HK-2 (cell line): ENCODE measurements around the gene IL4R.
"Not testable (repeated sequence)": the region's sequence is repeated elsewhere in the genome, so short reads cannot be mapped to it uniquely, and the experiment has no call there.

Source experiments
- DNase-seq: peaks from one replicate; pipeline ENCODE4 v3.0.0-alpha.2; 2018; ENCODE audit not compliant: unreplicated experiment

Gene IL4R

DNA sequence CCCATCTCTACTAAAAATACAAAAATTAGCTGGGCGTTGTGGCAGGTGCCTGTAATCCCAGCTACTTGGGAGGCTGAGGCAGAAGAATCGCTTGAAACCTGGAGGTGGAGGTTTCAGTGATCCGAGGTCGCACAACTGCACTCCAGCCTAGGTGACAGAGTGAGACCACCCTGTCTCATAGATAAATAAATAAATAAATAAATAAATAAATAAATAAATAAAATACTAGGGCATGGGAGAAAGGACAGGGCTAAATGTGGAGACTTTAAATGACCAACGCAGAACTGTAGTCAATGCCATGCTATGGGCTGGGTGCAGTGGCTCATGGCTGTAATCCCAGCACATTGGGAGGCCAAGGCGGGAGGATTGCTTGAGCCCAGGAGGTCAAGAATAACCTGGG lies 25.5 kb upstream of the IL4R start:
- DNase-seq = not testable (repeated sequence)

DNA sequence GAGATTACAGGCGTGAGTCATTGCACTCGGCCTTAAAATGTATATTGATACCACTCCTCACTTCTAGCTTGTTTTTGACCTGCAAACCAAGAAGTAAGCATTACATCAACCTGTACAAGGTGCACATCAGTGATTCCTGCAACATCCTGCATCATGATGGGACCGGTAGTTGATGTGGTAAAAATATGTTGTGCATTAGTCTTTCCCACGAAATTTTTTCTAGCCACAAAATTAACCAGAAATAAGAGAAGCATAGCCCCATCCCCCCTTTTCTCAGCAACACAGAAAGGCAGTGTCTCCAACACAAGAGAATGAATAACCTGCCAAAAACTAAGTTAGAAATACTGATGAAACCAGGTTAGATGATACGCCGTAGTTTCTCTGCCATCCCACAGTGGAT lies 24.1 kb upstream of the IL4R start:
- no peak for DNase-seq

DNA sequence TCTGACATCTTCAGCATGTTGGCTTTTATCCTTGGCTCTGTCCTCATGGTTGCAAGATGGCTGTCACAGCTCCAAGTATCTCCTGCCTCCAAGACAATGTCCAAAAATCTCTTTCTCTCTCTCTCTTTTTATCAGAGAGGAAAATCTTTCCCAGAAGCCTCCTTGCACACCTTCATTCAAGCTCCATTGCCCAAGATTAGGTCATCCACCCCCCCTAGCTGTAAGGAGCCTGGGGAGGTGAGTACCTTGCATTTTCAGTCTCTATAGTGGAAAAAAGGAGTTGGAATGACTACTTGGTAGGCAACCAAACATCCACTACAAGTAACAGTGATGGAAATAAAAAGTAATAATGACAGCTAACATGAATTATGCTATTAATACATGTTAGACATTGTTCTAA lies 23.2 kb upstream of the IL4R start:
- no peak for DNase-seq

DNA sequence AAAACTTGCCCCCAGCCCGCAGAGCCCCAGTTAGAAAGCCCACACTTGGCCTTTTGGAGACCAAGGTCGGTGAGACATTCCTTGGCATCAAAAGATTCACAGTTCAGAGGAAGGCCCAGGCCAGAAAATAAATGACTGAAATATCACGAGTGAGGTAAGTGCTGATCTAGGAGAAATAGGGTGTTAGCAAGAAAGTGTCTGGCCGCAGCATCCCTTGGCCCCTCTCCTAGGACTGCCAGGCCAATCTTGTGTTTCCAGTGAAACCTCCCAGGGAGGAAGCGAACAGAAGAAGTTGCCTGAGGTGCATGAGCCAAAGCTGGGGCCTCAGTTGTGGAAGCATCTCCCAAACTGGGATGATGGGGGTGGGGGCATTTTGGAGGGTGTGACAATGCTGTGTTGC lies 22.7 kb upstream of the IL4R start:
- DNase-seq = no peak

DNA sequence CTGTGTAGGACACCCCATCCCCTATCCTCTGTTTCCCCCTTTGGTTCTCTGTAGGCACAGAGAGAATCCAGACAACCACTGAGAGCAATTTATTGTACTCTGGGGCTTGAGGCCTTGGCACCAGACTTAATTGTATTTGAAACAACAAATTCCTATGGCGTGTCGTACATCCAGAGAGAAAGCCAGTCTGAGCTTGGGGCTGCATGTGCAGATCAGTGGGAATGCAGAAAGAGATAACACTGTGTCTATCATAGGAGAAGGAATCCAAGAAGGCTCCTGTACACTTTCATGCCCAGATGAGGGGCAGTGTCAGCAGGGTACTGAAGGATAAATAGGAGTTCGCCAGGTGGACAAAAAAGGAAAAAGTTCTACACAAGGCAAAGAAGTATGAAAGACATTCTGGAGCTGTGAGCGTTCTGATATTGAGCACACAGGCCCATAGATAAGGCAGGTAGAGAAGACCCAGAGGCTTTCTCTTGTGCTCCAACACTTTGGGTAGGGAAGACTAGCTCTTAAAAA lies 22.0 kb upstream of the IL4R start:
- DNase-seq = no peak

DNA sequence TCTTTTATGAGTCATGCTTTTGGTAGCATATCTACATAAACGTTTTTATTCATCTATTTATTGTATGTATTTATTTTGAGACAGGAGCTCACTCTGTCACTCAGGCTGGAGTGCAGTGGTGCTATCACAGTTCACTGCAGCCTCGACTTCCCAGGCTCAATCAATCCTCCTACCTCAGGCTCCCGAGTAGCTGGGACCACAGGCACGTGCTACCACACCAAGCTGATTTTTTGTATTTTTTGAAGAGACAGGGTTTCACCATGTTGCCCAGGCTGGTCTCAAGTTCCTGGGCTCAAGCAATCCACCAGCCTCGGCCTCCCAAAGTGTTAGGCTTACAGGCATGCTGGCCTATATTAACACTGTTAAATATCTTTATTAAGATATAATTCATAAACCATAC lies 20.4 kb upstream of the IL4R start:
- no peak for DNase-seq

DNA sequence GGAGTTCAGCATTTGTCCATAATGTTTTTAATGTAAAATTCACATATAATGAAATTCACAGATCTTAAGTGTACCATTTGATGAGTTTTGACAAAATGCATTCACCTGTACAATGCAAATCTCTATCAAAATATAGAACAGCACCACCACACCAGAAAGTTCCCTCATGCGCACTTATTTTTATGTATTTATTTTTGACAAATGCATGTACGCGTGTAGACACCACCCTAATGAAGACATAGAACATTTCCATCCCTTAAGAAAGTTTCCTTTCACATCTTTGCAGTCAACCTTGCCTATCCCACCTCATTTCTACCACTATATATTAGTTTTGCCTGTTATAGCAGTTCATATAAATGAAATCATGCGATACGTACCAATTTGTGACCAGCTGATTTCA lies 15.6 kb upstream of the IL4R start:
- no peak for DNase-seq

DNA sequence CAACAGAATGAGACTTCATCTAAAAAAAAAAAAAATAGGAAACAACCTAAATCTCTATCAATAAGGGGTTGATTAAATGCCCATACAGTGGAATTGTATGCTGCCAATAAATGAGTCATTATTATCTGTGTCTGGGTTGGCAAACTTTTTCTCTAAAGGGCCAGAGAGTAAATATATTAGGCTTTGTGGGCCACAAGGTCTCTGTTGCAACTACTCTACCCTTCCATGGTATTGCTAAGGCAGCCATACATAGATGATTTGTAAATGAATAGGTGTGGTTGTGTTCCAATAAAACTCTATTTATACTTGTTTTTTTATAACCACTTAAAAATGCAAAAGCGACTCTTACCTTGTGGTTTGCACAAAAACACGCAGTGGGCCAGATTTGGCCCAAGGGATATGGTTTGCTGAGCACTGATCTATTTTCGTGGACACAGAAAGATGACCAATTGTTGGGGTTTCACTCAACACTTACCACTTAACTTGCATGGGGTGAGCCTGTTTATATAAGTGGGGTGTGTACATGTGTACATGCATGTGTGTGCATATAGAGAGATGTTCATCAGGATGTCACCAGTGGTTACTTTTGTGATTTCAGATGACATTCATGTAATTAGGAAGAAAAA lies 12.4 kb upstream of the IL4R start:
- DNase-seq = no peak

DNA sequence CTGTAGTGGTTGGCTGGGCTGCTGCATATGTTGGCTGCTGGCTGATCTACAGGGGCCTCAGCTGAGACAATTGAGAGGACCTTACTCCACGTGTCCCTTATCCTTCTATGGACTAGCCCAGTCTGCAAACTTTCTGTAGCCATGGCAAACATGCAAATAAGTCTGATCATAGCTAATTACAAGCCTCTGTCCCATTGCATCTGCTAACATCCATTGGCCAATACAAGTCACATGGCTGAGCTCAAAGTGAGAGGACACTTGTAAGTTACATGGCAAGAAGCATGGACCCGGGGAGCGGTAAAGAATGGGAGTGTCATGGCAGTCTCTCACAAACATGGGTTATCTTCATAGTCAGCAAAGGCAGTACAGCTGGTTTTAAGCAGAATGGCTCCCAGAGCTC lies 11.6 kb upstream of the IL4R start:
- no peak for DNase-seq

DNA sequence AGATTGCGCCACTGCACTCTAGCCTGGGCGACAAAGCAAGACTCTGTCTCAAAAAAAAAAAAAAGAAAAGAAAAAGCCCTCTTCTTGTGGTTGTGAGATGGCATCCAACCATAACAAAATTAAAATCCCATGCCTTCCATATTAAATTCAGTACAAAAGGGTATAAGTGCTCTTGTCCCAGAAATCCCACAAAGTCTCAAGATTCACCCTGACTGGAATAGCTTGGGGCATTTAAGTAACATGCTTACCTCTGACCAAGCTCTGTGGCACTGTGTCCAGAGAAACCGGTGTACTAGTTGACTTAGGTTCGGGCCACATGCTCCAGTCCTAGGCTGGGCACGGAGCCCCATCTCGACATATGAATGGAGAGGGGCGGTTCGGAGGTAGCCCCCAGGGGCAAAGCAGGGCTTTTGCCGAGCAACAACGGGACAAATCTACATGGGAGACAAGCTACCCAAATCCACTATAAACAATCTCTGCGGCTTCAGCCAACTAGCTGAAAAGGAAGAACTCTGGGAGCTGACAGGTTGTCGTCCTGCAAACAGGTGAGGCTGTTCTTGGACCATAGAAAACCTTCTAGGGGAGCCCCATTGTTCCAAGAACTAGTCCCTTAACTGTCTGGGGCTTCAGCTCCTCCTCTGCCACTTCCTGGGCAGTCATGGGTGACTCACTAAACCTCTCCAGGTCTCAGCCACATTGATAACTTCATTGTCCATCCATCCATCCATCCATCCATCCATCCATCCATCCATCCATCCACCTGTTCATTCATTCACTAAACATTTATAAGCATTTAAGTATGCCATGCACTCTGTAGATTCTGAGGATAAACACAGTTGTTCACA lies 10.3 kb upstream of the IL4R start:
- no peak for DNase-seq

DNA sequence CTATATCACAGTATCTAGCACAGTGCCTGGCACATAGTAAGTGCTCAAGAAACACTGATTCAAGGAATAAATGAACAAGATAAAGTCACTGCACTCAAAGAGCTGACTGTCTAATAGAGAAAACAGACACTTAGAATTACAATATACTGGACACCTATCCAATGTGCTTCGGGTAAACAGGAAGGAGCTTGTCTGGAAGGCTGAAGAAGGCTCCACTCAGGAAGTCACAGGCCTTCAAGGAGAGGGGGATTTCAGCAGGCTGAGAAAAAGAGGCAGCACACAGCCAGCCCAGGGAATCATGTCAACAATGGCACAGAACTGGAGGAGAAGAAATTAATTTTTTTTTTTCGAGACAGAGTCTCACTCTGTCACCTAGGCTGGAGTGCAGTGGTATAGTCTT lies 9.7 kb upstream of the IL4R start:
- DNase-seq = no peak

DNA sequence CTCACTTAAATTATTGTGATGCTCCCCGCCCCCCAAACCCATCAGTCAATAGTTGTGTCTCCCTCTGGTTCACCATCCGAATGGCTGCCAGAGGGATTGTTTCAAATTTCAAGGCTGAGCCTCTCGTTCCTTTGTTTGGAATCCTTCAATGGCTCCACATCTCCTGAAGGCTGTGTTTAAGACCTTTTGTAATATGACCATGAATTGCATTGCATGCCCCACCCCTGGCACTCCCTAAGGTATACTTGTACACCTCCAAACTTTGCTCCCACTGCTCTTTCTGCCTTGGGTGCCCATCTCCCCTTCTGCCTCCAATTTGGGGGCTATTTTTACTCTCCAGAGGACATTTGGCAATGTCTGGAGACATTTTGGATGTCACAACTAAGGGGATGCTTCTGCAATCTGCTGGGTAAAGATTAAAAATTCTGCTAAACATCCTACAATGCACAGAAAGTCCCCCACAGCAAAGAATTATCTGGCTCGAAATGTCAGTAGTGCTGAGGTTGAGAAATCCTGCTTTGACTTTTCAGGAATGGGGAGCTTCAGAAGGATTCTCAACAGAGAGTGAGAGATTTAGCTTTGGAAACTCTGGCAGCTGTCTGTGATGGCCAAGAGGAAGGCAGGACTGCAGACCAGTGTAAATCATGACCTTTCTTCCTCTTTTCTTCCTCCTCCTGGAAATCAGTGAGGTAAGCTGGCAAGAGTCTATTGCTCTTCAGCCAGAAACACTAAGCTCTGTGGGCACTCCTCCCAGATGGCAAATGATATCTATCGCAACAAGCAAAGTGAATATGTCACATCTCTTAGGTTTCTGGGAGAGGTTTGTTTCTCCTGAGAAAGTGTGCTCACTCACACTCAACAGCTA lies 8.7 kb upstream of the IL4R start:
- no peak for DNase-seq

DNA sequence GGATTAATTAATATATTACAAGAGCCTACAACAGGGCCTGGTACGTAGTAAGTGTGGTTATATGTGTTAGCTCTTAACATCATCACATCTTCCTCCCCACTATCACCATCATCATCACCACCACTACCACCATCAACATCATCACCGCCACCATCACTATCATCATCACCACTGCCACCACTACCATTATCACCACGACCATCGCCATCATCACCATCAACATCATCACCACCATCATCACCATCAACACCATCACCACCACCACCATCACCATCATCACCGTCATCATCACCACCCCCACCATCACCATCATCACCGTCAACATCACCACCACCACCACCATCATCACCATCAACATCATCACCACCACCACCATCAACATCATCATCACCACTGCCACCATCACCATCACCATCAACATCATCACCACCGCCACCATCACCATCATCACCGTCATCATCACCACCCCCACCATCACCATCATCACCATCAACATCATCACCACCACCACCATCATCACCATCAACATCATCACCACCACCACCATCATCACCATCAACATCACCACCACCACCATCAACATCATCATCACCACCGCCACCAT lies 7.8 kb upstream of the IL4R start:
- no peak for DNase-seq

DNA sequence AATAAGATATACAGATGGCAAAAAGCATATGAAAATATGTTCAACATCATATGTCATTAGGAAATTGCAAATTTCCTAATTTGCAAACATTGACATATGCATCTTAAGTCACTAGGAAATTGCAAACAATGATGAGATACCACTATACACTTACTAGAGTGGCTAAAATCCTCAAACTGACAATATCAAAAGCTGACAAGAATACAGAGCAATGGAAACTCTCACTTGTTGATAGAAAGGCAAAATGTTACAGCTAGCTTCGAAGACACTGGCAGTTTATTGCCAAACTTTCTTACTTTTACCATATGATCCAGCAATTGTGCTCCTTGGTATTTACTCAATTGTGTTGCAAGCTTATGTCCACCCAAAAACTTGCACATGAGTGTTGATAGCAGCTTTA lies 5.0 kb upstream of the IL4R start:
- DNase-seq = no peak

DNA sequence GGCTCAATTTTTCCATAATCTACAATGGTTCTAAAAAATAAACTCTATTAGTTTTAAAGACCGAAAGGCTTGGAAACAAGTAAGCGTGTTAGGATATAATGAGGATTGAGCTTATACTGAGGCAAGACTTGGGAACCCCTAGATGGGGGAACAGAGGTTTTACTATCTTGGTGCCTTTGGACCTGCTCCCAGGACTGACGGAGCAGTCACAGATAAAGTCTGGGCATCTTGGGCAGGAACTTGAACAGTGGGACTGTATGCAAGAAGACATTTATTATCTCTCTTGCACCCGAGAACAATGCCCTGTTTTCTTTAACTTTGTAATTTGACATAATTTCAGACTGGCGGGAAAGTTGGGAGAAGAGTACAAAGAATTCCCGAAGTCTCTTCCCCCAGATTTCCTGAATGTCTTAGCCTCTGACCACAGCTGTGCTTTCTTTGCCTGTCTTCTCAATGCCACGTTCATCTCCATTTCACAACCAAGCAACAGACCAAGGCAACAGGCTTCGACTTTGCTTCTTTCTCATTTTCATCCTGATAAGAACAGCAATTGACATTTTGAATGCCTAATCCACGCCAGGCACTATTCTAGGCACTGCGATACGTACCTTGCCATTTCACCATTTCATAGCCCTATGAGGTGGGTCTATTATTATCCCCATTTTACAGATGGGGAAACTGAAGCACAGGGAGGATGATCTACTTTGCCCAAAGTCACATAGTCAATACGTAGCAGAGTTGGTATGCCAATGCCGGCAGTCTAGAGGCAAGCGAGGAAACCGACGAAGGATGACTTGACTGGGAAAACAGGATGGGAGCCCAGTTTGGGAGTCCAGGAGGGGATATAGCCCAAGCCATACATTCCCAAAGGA lies 3.0 kb upstream of the IL4R start:
- DNase-seq = no peak

DNA sequence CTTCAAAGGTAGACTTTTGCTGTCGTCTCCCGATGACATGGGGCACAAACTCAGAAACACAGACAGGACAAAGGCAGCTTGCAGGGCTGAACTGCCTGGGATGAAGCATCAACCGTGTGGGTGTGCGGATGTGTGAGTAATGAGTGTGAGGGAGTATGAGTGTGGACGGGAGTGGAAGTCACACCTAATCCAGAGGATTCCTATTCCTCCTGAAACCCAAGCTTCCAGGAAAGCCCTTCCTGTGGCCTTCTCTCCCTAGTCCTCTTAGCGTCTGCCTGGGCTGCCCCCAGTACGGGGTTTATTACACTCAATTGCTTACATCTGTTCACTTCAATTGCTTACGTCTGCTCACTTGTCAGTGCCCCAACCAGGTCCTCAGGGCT lies 2.3 kb upstream of the IL4R start:
- DNase-seq = no peak

DNA sequence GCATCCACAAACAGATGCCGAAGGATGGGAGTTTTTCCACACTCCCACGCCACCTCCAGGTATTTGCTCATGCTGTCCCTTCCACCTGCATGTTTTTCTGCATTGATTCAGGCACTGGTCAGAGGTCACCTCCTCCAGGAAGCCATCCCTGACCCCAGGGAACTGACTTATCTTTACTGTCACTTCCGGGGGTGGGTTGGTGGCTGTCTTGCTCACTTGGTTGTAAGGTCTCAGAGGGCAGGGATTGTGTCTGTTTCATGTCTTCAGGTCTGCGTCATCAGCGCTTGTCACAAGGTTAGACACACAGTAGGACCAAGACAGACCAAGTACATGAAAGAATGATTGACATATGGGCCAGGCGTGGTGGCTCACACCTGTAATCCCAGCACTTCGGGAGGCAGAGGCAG lies 1.9 kb upstream of the IL4R start:
- no peak for DNase-seq

DNA sequence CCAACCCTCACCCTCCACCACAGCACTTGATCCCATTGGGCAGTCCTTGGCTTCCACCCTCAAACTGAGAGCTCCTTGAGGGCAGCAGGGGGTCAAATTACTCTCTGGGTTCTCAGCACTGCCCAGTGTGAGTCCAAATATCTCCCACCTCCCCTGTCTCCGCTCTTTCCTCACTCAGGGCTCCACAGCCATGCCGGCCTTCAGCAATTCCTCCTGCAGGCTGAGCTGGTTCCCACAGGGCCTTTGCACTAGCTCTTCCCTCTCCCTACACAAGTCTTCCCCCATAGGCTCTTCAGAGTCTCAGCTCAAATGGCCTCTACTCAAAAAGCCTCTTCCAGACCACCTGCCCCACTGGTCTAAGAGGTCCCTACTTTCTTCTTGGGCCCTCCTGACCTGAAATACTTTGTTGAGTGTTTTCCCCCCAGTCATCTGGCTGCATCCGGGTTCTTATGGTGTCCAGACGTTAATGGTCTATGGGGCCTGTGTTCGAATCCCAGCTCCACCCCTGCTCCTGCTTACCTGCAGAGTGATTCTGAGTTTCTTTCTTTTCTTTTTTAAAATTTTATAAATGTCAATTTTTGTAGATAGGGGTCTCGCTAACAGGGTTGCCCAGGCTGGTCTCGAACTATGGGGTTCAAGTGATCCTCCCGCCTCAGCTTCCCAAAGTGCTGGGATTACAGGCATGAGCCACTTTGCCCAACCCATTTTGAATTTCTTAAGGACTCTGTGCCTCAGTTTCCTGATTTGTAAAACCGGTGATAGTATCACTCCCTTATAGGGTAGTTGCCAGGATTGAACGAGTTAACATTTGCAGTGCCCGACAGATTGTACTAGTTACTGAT lies 973 bp upstream of the IL4R start:
- no peak for DNase-seq

DNA sequence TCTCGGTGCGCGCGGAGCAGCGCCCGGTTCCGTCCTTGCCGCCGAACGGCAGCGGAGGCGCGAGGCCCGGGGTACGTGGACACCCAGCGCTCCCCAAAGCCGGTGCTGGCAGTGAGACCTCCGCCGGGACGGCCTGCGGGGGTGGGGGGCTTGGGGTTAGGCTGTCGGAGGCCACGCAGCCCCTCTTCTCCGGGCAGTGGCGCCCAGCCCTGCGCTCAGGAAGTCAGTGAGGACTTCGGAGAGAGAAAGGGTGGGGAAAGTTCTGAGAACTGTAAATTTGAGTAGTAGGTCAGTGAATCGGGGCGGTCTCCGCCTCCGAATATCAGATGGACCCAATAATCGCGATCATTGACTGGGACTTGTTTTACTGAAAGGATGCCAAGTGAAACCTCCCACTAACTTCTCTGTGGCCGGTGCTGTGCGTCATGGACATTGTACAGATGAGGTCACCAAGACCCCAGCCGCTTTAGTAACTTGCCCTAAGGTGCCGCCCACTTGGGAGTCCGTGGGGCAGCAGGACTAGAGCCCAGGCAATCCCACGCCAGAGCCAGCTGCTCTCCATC lies 468 bp downstream of the IL4R start:
- DNase-seq = peak; percentile 50

DNA sequence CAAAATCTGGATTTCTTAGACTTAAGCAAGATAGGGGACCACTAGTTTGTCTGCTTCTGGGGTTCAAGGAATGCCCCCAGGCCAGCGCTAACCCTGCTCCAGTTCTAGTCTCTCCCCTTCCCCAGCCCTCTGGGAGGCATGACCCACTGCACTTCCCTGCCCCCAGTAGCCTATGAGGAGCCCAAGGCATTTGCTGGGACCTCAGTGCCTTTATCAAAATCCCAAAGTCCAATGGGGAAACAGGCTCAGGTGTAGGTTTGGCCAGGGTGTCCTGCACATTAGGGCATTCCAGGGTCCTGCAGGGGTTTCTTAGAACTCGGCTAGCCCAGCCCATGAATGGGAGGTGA lies 1.2 kb downstream of the IL4R start:
- no peak for DNase-seq
